SK-N-MC (cell line): ENCODE results near the gene CDH23.

Experiments
- DNase-seq: peaks from one replicate; pipeline ENCODE4 v3.0.0-alpha.2; 2011; ENCODE audit warnings: low read depth, low spot score
- H3K27ac ChIP-seq: fragments of 200-600 bp; sonication (generic); 2 replicates; pipeline ENCODE4 v1.5.1; 2016; ENCODE audit warnings: mixed run types
- H3K36me3 ChIP-seq: fragments of 200-600 bp; sonication (generic); 2 replicates; pipeline ENCODE4 v1.6.1; 2017; ENCODE audit warnings: antibody characterized with exemption, low read length, mixed read lengths; ENCODE audit not compliant: insufficient read depth
- H3K4me3 ChIP-seq: fragments of 200-600 bp; sonication (generic); 2 replicates; pipeline ENCODE4 v1.5.1; 2016
- H3K9ac ChIP-seq: fragments of 200-600 bp; sonication (generic); 2 replicates; pipeline ENCODE4 v1.8.0; 2017; ENCODE audit warnings: mixed run types, mixed read lengths; ENCODE audit not compliant: insufficient read length
- H3K9me3 ChIP-seq: fragments of 200-600 bp; sonication (generic); 2 replicates; pipeline ENCODE4 v1.6.1; 2017; ENCODE audit warnings: low read depth, mild to moderate bottlenecking, antibody characterized with exemption, low read length, moderate library complexity, mixed read lengths
- EZH2 ChIP-seq: fragments of 200-600 bp; sonication (generic); IDR thresholded peaks from one replicate; pipeline ENCODE4 v1.6.1; 2017; ENCODE audit warnings: antibody characterized with exemption
- FOXP2 ChIP-seq: optimal IDR thresholded peaks from 2 replicates; pipeline ENCODE3; 2011; ENCODE audit warnings: mild to moderate bottlenecking, moderate library complexity; ENCODE audit not compliant: insufficient read depth; ENCODE audit errors: extremely low read length, control extremely low read depth
- POLR2AphosphoS5 ChIP-seq: IDR thresholded peaks from 2 replicates; pipeline ENCODE4 v1.6.1; 2012; ENCODE audit warnings: mild to moderate bottlenecking, low read depth, low read length, borderline replicate concordance

The CDH23 gene

GRCh38 chr10:71582506-71583475, 186.1 kb downstream of the CDH23 start:
- no peaks in the 10 kb centered on the region for H3K9me3 ChIP-seq
- no peak for DNase-seq
- H3K9ac ChIP-seq = no peak overlapping the region
- H3K36me3 ChIP-seq = no peaks in the 10 kb centered on the region
- H3K4me3 ChIP-seq = no peak overlapping the region
- no peak for TF ChIP-seq POLR2AphosphoS5
- no peak for TF ChIP-seq EZH2
- TF ChIP-seq FOXP2 = no peak
- no peak overlapping the region for H3K27ac ChIP-seq

GRCh38 chr10:71584461-71584860, 187.7 kb downstream of the CDH23 start:
- Histone ChIP-seq H3K9ac (no peak overlapping the region), H3K9me3 (no peaks in the 10 kb centered on the region), H3K4me3 (no peak overlapping the region), H3K27ac (no peak overlapping the region), H3K36me3 (no peaks in the 10 kb centered on the region)
- DNase-seq = no peak
- TF ChIP-seq FOXP2 (no peak), EZH2 (no peak), POLR2AphosphoS5 (no peak)

GRCh38 chr10:71584902-71585563, 188.3 kb downstream of the CDH23 start:
- TF ChIP-seq FOXP2 = no peak
- no peak for TF ChIP-seq POLR2AphosphoS5
- TF ChIP-seq EZH2 = no peak
- H3K9ac ChIP-seq = no peak overlapping the region
- no peak overlapping the region for H3K27ac ChIP-seq
- H3K4me3 ChIP-seq = no peak overlapping the region
- H3K9me3 ChIP-seq = no peaks in the 10 kb centered on the region
- H3K36me3 ChIP-seq = no peaks in the 10 kb centered on the region
- DNase-seq = no peak

- TF ChIP-seq POLR2AphosphoS5 = no peak
- no peak for TF ChIP-seq FOXP2
- TF ChIP-seq EZH2 = no peak
- H3K27ac ChIP-seq = no peak overlapping the region
These were observed 189.0 kb downstream of the CDH23 start for GRCh38 chr10:71585564-71586290.

GRCh38 chr10:71587941-71588573, 191.3 kb downstream of the CDH23 start:
- Histone ChIP-seq H3K9me3 (no peaks in the 10 kb centered on the region), H3K27ac (no peak overlapping the region), H3K36me3 (no peaks in the 10 kb centered on the region), H3K9ac (no peak overlapping the region), H3K4me3 (no peak overlapping the region)
- no peak for DNase-seq
- TF ChIP-seq POLR2AphosphoS5 = no peak
- TF ChIP-seq FOXP2 = no peak
- TF ChIP-seq EZH2 = no peak

More at GRCh38 chr10:71585564-71586290, 189.0 kb downstream of the CDH23 start:
- Histone ChIP-seq H3K9me3 (no peaks in the 10 kb centered on the region), H3K36me3 (no peaks in the 10 kb centered on the region), H3K4me3 (no peak overlapping the region), H3K9ac (no peak overlapping the region)
- DNase-seq = no peak

GRCh38 chr10:71588685-71589084, 192.0 kb downstream of the CDH23 start:
- Histone ChIP-seq H3K27ac (no peak overlapping the region), H3K9me3 (no peaks in the 10 kb centered on the region), H3K9ac (no peak overlapping the region), H3K4me3 (no peak overlapping the region), H3K36me3 (no peaks in the 10 kb centered on the region)
- no peak for TF ChIP-seq EZH2
- no peak for TF ChIP-seq POLR2AphosphoS5
- TF ChIP-seq FOXP2 = no peak
- no peak for DNase-seq

- H3K4me3 ChIP-seq = no peak overlapping the region
- H3K27ac ChIP-seq = no peak overlapping the region
- no peaks in the 10 kb centered on the region for H3K9me3 ChIP-seq
- DNase-seq = no peak
- no peaks in the 10 kb centered on the region for H3K36me3 ChIP-seq
- no peak overlapping the region for H3K9ac ChIP-seq
- no peak for TF ChIP-seq EZH2
- no peak for TF ChIP-seq FOXP2
- no peak for TF ChIP-seq POLR2AphosphoS5
These were observed 193.2 kb downstream of the CDH23 start for GRCh38 chr10:71589617-71590551.
